Measurements from ENCODE around the gene TBC1D12. TPM values are rescaled to one million over a fixed set of nuclear protein-coding genes. Genes with fewer than 3 reads are reported as not detected.

Gene TBC1D12
- total RNA-seq, 1 experiment from 2014 or later = 1.6 TPM

- H3K9me3 ChIP-seq (ENCODE audit: low read depth, low read length, poor library complexity, severe bottlenecking) = no peaks in the 10 kb centered on the region
- ChIA-PET CTCF (no interaction called here), POLR2A (ENCODE audit: low non-redundant PET) (no interaction called here)
- TF ChIP-seq EZH2 (IDR thresholded peaks at IDR 0.05; ENCODE audit: borderline replicate concordance, low read depth, low read length, poor library complexity, severe bottlenecking) = no peak
- no peak for TF ChIP-seq CTCF (conservative IDR thresholded peaks at IDR 0.05; ENCODE audit: low read depth, low read length)
- H3K36me3 ChIP-seq (ENCODE audit: insufficient read depth, low read length, poor library complexity, severe bottlenecking) = peaks cover 51% of the 10 kb centered on the region
- BruUV-seq (replicated peaks) = no TSS peak
- no peaks in the 10 kb centered on the region for H3K27me3 ChIP-seq (replicated peaks; ENCODE audit: insufficient read depth, low read depth, low read length, poor library complexity)
- no peak for DNase-seq (ENCODE audit: low spot score)
- no peak overlapping the region for H3K4me3 ChIP-seq (ENCODE audit: low read depth, low read length, poor library complexity, severe bottlenecking)
- H3K4me1 ChIP-seq (ENCODE audit: insufficient read depth, low read length, poor library complexity, severe bottlenecking) = peaks cover 11% of the 10 kb centered on the region
- intact Hi-C loops (cut with micrococcal nuclease; ENCODE audit: unreplicated experiment) = loop anchor here (10.0 kb wide), 1 partner anchor 228 kb away; no protein-coding TSS in a partner anchor
- H3K27ac ChIP-seq (ENCODE audit: low read depth, low read length, poor library complexity, severe bottlenecking) = no peak overlapping the region
These were observed 45.1 kb upstream of the TBC1D12 start for GRCh38 chr10:94357193-94357592.

- H3K4me1 ChIP-seq (ENCODE audit: insufficient read depth, low read length, poor library complexity, severe bottlenecking) = peaks cover 11% of the 10 kb centered on the region
- BruUV-seq (replicated peaks) = no TSS peak
- no peaks in the 10 kb centered on the region for H3K27me3 ChIP-seq (replicated peaks; ENCODE audit: insufficient read depth, low read depth, low read length, poor library complexity)
- H3K9me3 ChIP-seq (ENCODE audit: low read depth, low read length, poor library complexity, severe bottlenecking) = no peaks in the 10 kb centered on the region
- DNase-seq (ENCODE audit: low spot score) = no peak
- intact Hi-C loops (cut with micrococcal nuclease; ENCODE audit: unreplicated experiment) = loop anchor here (10.0 kb wide), 1 partner anchor 226 kb away; no protein-coding TSS in a partner anchor
- TF ChIP-seq EZH2 (IDR thresholded peaks at IDR 0.05; ENCODE audit: borderline replicate concordance, low read depth, low read length, poor library complexity, severe bottlenecking) = no peak
- TF ChIP-seq CTCF (conservative IDR thresholded peaks at IDR 0.05; ENCODE audit: low read depth, low read length) = no peak
- H3K4me3 ChIP-seq (ENCODE audit: low read depth, low read length, poor library complexity, severe bottlenecking) = no peak overlapping the region
- ChIA-PET POLR2A (ENCODE audit: low non-redundant PET) (interaction anchor here (0.7 kb wide), 1 partner anchor 26 kb away, joined by 5 read pairs; no protein-coding TSS in a partner anchor), CTCF (no interaction called here)
- peaks cover 44% of the 10 kb centered on the region for H3K36me3 ChIP-seq (ENCODE audit: insufficient read depth, low read length, poor library complexity, severe bottlenecking)
- no peak overlapping the region for H3K27ac ChIP-seq (ENCODE audit: low read depth, low read length, poor library complexity, severe bottlenecking)
These were observed 43.9 kb upstream of the TBC1D12 start for GRCh38 chr10:94358480-94358879.

GRCh38 chr10:94361171-94361794, 41.1 kb upstream of the TBC1D12 start:
- POLR2A ChIA-PET (ENCODE audit: low non-redundant PET) = no interaction called here
- Histone ChIP-seq H3K9me3 (ENCODE audit: low read depth, low read length, poor library complexity, severe bottlenecking) (no peaks in the 10 kb centered on the region), H3K27me3 (replicated peaks; ENCODE audit: insufficient read depth, low read depth, low read length, poor library complexity) (no peaks in the 10 kb centered on the region), H3K27ac (ENCODE audit: low read depth, low read length, poor library complexity, severe bottlenecking) (no peak overlapping the region), H3K36me3 (ENCODE audit: insufficient read depth, low read length, poor library complexity, severe bottlenecking) (peaks cover 29% of the 10 kb centered on the region), H3K4me3 (ENCODE audit: low read depth, low read length, poor library complexity, severe bottlenecking) (peak overlapping the region; percentile 74), H3K4me1 (ENCODE audit: insufficient read depth, low read length, poor library complexity, severe bottlenecking) (peaks cover 11% of the 10 kb centered on the region)
- BruUV-seq (replicated peaks) = no TSS peak
- CTCF ChIA-PET = no interaction called here
- no peak for TF ChIP-seq CTCF (conservative IDR thresholded peaks at IDR 0.05; ENCODE audit: low read depth, low read length)
- peak; percentile 27 for DNase-seq (ENCODE audit: low spot score)
- intact Hi-C loops (cut with micrococcal nuclease; ENCODE audit: unreplicated experiment) = loop anchor here (5.0 kb wide), 1 partner anchor 81 kb away; no protein-coding TSS in a partner anchor

Data from A673 (cell line).